ENCODE measurements around the gene RBFOX2. TPM values are rescaled to one million over a fixed set of nuclear protein-coding genes. Genes with fewer than 3 reads are reported as not detected.
"Not testable (repeated sequence)": the region's sequence is repeated elsewhere in the genome, so short reads cannot be mapped to it uniquely, and the experiment has no call there.

Gene RBFOX2
- total and polyA plus RNA-seq, 2 donors (not counting 1 experiment from before 2014, with no cell fraction given), result 173 to 190 TPM

DNA sequence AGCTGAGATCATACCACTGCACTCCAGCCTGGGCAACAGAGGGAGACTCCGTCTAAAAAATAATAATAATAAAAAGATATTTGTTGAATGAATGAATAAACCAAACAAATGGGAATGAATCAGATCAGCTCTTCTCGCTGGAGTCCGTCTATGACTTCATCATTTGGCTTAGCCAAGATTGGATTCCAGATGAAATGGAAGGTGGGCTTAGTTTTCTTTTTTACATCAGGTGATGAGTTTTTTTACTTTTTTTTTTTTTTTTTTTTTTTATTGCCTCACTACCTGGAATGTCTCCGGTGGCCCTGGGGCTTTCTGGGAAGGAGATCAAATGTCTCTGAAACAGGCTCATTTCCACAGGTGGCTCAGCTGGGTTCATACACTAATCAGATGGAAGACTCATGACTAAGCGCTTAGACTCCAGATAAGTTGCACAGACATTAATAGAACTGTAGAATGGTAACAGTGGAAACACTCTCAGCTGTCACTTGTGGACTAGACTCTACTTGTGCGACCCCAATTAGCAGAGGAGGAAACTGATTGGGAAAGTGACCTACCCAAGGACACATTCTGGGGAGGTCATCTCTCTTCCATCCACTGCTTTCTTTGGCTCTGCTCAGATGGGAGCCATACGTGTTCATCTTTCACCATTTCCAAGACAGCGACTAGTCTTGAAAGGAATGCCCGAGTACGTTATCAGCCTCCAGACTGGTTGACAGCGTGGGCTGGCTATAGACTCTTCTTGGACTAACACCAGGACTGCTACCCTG, 20.5 kb upstream of the RBFOX2 start:
- Histone ChIP-seq H4K20me1 (ENCODE audit: control insufficient read depth, extremely low read depth, insufficient read depth, low read length) (no peaks in the 10 kb centered on the region), H3K27ac (ENCODE audit: insufficient read depth, low read length) (no peak overlapping the region), H3K4me3 (replicated peaks in 1 of 4; ENCODE audit: control extremely low read depth in 1 of 4, insufficient read depth in 1 of 4, low read depth in 3 of 4, low read length in 4 of 4) (no peak overlapping the region), H2AFZ (ENCODE audit: low read length) (no peak overlapping the region), H3K79me2 (ENCODE audit: control insufficient read depth, insufficient read depth, low read length) (no peaks in the 10 kb centered on the region), H3K9me3 (ENCODE audit: control insufficient read depth, insufficient read depth, low read depth, low read length) (no peaks in the 10 kb centered on the region), H3K36me3 (ENCODE audit: control insufficient read depth, insufficient read depth, low read length) (no peaks in the 10 kb centered on the region), H3K27me3 (ENCODE audit: control insufficient read depth, insufficient read depth, low read length) (no peaks in the 10 kb centered on the region), H3K9ac (ENCODE audit: insufficient read depth, low read length) (no peak overlapping the region), H3K4me1 (ENCODE audit: control insufficient read depth, extremely low read depth, insufficient read depth, low read length) (peaks cover 2% of the 10 kb centered on the region), H3K4me2 (ENCODE audit: extremely low read depth, insufficient read depth, low read length) (no peak overlapping the region)
- peak in 1 of 2 donors; percentile 82 for DNase-seq (ENCODE audit: low read depth in 2 of 2)
- TF ChIP-seq, protein P1, sequence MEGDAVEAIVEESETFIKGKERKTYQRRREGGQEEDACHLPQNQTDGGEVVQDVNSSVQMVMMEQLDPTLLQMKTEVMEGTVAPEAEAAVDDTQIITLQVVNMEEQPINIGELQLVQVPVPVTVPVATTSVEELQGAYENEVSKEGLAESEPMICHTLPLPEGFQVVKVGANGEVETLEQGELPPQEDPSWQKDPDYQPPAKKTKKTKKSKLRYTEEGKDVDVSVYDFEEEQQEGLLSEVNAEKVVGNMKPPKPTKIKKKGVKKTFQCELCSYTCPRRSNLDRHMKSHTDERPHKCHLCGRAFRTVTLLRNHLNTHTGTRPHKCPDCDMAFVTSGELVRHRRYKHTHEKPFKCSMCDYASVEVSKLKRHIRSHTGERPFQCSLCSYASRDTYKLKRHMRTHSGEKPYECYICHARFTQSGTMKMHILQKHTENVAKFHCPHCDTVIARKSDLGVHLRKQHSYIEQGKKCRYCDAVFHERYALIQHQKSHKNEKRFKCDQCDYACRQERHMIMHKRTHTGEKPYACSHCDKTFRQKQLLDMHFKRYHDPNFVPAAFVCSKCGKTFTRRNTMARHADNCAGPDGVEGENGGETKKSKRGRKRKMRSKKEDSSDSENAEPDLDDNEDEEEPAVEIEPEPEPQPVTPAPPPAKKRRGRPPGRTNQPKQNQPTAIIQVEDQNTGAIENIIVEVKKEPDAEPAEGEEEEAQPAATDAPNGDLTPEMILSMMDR (conservative IDR thresholded peaks at IDR 0.05 in 1 of 2, IDR thresholded peaks at IDR 0.05 in 1 of 2; ENCODE audit: low read depth in 1 of 2, low read length in 2 of 2), result no peak
- no peak for TF ChIP-seq EZH2 (IDR thresholded peaks at IDR 0.05; ENCODE audit: low read length, missing control alignments)

DNA sequence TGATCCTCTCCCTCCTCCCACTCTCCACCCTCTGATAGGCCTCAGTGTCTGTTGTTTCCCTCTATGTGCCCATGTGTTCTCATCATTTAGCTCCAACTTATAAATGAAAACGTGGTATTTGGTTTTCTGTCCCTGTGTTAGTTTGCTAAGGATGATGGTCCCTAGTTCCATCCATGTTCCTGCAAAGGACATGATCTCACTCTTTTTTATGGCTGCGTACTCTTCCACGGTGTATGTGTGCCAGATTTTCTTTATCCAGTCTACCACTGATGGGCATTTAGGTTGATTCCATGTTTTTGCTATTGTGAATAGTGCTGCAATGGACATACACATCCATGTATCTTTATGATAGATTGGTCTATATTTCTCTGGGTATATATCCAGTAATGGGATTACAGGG, 15.9 kb upstream of the RBFOX2 start:
- not testable (repeated sequence) for H3K27ac ChIP-seq (ENCODE audit: insufficient read depth, low read length); DNase-seq (ENCODE audit: low read depth in 2 of 2); H3K4me3 ChIP-seq (replicated peaks in 1 of 4; ENCODE audit: control extremely low read depth in 1 of 4, insufficient read depth in 1 of 4, low read depth in 3 of 4, low read length in 4 of 4); H3K9me3 ChIP-seq (ENCODE audit: control insufficient read depth, insufficient read depth, low read depth, low read length); H2AFZ ChIP-seq (ENCODE audit: low read length); H3K36me3 ChIP-seq (ENCODE audit: control insufficient read depth, insufficient read depth, low read length); H3K4me2 ChIP-seq (ENCODE audit: extremely low read depth, insufficient read depth, low read length); H3K4me1 ChIP-seq (ENCODE audit: control insufficient read depth, extremely low read depth, insufficient read depth, low read length); H4K20me1 ChIP-seq (ENCODE audit: control insufficient read depth, extremely low read depth, insufficient read depth, low read length); H3K9ac ChIP-seq (ENCODE audit: insufficient read depth, low read length); H3K27me3 ChIP-seq (ENCODE audit: control insufficient read depth, insufficient read depth, low read length); H3K79me2 ChIP-seq (ENCODE audit: control insufficient read depth, insufficient read depth, low read length)

- H3K4me1 ChIP-seq (ENCODE audit: control insufficient read depth, extremely low read depth, insufficient read depth, low read length), result no peaks in the 10 kb centered on the region
- H4K20me1 ChIP-seq (ENCODE audit: control insufficient read depth, extremely low read depth, insufficient read depth, low read length), result no peaks in the 10 kb centered on the region
- no peaks in the 10 kb centered on the region for H3K27me3 ChIP-seq (ENCODE audit: control insufficient read depth, insufficient read depth, low read length)
- H3K4me2 ChIP-seq (ENCODE audit: extremely low read depth, insufficient read depth, low read length), result no peak overlapping the region
- TF ChIP-seq EZH2 (IDR thresholded peaks at IDR 0.05; ENCODE audit: low read length, missing control alignments), result no peak
- TF ChIP-seq, protein P1 (conservative IDR thresholded peaks at IDR 0.05 in 1 of 2, IDR thresholded peaks at IDR 0.05 in 1 of 2; ENCODE audit: low read depth in 1 of 2, low read length in 2 of 2), result no peak
- no peak for DNase-seq (ENCODE audit: low read depth in 2 of 2)
- no peaks in the 10 kb centered on the region for H3K36me3 ChIP-seq (ENCODE audit: control insufficient read depth, insufficient read depth, low read length)
- no peak overlapping the region for H3K4me3 ChIP-seq (replicated peaks in 1 of 4; ENCODE audit: control extremely low read depth in 1 of 4, insufficient read depth in 1 of 4, low read depth in 3 of 4, low read length in 4 of 4)
- H2AFZ ChIP-seq (ENCODE audit: low read length), result no peak overlapping the region
- H3K79me2 ChIP-seq (ENCODE audit: control insufficient read depth, insufficient read depth, low read length), result no peaks in the 10 kb centered on the region
- H3K9me3 ChIP-seq (ENCODE audit: control insufficient read depth, insufficient read depth, low read depth, low read length), result no peaks in the 10 kb centered on the region
- H3K9ac ChIP-seq (ENCODE audit: insufficient read depth, low read length), result no peak overlapping the region
- no peak overlapping the region for H3K27ac ChIP-seq (ENCODE audit: insufficient read depth, low read length)
These were observed 13.6 kb upstream of the RBFOX2 start for GRCh38 chr22:36042240-36042639.

Measured in fibroblast of lung (primary cell).